Stimulated activated CD4-positive, alpha-beta T cell treated with anti-CD3 and anti-CD28 coated beads, Interleukin-4, amount 100 ng/mL, for 24 hours (primary cell): ENCODE data around the gene CBFA2T2.

Experiments used
- DNase-seq: peaks from one replicate; pipeline ENCODE4 v3.0.0-alpha.2; 2020

The CBFA2T2 gene

DNA sequence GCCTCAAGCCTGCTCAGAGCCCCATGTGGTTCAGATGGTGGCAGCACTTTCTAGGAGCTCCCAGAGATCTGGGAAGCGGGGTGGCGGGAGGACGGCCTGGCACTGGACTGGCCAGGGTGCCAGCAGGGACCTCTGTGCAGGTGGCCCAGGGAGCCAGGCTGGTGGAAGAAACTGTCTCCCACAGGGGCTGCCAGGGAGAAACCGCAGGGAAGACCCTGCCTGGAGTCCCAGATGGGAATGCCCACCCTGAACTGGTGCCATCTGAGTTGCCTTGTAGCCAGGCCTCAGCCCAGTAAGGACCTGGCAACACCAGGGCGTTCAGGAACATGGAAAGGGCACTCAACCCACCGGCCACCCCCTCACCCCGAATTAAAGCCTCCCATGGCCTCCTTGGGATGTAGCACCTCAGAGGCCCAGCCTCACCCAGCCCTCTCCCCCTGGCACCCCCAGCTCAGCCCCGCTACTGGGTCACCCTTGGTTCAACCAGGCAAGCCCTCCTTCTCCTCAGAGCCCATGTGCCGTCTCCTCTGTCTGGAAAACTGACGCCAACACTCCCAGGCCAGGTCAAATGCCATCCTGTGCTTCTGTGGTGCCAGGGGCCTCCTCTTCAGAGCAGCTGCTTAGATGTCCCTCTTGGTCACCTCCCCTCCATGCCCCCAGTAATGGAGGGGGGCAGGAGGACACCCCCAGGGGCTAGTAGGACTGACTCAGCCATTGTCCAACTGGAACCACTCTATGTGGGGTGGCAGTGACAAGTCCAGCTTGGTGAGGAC is 166.3 kb downstream of the CBFA2T2 start:
- no peak for DNase-seq

- DNase-seq, result no peak
Observed at GRCh38 chr20:33656783-33657703, 167.1 kb downstream of the CBFA2T2 start.

DNA sequence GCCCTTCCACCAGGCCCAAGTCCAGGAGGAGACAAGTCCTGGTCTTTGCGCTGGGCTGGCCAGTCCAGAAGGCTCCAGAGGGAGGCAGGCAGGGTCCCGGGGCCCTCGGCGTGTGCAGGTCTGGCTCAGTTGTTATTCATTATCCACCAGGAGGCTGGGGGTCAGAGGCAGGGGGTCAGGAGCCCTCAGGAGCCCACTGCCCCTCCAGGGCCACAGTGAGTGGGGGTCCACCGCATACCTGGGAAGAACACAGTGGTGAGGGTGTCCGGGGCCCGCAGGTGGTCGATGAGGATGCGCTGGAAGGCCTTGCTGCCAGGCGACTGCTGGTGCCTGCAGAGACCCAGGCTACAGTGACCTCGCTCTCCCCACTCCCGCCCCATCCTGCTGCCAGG is 167.8 kb downstream of the CBFA2T2 start:
- no peak for DNase-seq

DNA sequence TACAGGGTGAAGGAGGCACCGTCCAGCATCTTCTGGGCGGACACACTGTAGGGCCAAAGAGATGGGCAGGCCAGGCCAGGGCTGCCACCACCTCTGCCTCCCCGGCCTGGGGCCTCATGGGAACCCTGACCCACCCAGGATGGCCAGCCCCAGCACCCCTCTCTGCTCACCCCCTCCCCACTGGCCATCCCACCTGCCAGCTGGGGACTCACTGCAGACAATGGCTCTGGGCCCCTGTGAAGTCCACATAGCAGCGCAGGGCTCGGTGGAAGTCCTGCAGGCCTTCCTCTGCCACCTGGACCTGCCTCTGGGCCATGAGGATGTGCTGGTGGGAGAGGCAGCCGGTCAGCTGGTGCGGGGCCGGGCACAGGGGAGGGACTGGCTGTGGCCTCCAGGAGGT is 168.6 kb downstream of the CBFA2T2 start:
- no peak for DNase-seq

DNA sequence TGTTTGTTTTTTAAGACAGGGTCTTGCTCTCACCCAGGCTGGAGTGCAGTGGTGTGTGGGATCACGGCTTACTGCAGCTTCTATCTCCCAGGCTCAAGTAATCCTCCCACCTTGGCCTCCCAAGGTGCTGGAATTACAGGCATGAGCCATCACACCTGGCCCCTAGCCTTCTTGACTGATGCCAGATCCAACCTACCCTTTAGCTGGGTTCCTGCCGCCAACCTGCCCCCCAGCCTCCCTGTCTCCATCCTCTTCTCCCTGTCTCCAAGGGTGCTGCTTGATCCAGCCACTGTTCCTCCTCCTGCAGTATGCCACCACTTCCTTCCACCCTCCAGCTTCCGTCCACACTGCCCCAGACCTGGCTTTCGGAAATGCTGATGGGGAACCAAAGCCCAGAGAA is 169.0 kb downstream of the CBFA2T2 start:
- no peak for DNase-seq

DNA sequence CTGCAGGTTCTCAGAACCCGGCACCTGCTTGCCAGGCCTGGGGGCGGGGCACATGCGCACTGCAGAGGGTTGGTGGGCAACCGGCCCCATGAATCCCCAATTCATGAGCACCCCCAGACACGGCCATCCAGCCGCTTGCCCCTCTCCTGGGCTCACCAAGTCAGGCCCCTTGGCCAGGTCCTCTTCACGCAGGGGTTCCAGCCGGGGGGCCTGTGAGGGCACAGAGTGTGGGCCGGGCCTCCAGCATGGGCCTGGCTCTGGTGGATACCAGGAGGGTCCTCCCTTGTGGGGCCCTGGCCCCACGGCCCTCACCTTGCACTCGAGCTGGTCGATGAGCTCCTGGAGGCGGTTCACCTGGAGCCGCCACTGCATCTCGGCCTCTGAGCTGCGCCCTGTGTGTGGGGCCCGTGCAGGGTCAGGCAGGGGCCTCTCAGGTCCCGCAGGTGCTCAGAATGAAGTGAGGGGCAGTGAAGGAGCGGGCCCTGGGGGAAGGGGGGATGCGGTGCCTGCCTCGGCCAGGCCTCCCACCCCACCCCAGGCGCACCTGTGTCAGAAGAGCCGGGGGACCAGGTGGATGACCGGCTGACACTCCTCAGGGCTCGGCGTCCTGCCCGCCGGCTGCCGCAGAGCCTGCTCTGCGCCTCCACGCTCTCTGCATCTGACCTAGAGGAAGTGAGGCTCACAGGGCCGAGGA is 169.6 kb downstream of the CBFA2T2 start:
- DNase-seq, result no peak

- no peak for DNase-seq
Observed at GRCh38 chr20:33660035-33660684, 170.3 kb downstream of the CBFA2T2 start.

DNA sequence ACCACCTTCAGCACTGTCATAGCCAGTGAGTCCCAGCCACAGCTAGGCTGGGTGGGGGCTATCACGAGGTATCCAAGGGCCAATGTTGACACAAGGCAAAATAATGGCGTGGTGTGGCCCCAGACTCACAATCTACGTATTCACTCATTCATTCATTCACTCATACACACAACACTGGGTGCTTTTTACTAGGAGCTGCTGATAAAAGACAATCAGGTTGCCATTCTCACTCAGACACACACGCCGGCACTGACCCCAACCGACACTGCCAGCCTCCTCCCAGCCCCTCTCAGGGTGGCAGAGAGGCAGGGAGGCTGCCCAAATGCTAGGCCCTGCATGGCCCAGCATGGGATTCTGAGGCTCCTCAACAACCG is 170.8 kb downstream of the CBFA2T2 start:
- no peak for DNase-seq

DNA sequence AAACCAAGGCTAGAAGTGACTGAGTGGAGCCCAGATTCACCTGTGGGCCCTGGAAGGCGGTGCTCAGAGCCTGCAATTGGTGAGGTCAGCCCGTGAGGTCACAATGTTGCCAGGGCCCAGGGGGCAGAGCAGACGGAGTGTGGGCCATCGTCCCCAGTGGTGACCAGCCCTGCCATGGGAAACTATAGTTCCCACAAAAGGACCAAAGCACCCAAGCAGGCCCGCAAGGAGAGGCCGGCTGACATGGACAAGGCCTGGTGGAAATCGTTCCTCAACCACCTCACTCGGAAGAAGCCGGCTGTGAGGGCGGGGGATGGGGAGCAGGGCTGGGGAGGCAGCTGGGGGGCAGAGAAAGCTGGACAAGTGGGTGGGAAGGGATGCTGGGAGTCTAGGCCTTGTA is 172.3 kb downstream of the CBFA2T2 start, which contains the start of gene C20orf144:
Gene C20orf144, plus strand, starts transcription at position 156 of the 400 bp plus-strand sequence. Its CDS starts 19 bp downstream, at position 175.
- no peak for DNase-seq

DNA sequence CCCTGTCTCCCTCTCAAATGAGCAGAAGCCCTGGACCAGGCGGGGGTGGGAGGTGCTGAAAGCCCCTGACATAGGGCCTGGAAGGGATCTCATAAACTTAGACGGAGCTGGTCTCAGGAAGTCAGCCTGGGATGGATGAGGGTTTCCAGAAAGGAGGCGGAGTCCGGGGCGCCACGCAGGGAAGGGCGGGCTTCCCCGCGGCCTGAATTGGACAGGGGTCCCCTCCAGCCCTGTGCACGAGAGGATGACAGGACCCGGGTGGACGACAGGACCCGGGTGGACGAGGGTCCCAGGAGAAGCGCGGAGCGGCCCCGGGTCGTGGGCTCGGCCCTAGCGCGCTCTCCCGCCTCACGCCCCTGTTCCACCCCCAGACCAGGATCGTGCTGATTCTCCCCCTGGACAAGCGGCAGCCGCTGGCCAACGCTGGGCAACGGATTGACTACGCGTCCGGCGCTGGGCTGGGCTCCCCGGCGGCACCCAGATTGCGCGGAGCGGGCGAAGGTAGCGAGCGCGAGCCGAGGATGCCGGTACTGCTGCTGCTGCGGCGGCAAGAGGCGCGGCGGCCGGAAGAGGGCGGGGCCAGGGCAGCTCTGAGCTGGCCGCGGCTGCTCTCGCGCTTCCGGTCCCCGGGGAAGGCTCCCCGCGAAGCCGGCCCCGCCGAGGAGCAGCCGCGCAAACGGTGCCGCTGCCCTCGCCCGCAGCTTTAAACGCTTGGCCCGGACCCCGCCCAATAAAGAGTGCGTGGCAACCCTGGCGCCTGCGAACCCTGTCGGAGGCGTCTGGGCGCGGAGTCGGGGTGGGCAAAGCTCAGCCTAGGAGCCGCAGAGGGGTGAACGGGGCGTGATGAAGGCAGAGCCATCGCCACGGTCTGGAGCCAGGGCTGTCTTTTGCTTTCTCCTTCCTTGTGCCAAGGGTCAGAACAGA is 173.5 kb downstream of the CBFA2T2 start:
- peak; percentile 84 for DNase-seq

DNA sequence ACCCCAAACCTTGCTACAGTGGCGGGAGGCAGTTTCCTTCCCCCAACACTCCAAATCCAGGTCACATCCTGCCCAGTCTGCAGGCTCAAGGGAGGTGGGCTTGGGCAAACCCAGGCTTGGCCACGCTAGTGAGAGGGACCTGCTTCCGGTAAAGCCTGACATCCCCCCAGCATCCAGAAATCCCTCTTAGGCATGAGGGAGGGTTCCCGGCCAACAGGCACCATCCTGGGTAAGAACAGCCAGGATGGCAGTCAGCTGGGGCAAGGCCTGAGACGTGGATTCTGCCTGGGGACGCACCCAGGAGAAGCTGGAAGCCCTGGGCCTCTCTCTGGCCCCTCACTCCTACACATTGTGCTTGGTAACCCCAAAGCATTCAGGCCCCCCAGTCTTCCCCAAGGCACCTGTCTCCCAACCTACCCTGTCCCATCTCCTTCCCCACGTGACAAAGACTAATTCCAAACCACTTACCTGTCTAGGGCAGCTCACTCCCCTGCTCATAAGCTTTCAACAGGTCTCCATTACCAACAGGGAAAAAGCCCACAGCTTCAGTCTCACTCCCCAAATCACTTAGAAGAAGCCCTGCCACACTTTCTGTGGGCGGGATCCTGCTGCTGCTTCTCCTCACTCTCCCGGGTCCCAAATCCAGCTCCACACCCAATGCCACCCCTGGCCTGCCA is 174.3 kb downstream of the CBFA2T2 start:
- DNase-seq, result no peak

GRCh38 chr20:33664762-33665144 is 174.9 kb downstream of the CBFA2T2 start:
- DNase-seq, result no peak

DNA sequence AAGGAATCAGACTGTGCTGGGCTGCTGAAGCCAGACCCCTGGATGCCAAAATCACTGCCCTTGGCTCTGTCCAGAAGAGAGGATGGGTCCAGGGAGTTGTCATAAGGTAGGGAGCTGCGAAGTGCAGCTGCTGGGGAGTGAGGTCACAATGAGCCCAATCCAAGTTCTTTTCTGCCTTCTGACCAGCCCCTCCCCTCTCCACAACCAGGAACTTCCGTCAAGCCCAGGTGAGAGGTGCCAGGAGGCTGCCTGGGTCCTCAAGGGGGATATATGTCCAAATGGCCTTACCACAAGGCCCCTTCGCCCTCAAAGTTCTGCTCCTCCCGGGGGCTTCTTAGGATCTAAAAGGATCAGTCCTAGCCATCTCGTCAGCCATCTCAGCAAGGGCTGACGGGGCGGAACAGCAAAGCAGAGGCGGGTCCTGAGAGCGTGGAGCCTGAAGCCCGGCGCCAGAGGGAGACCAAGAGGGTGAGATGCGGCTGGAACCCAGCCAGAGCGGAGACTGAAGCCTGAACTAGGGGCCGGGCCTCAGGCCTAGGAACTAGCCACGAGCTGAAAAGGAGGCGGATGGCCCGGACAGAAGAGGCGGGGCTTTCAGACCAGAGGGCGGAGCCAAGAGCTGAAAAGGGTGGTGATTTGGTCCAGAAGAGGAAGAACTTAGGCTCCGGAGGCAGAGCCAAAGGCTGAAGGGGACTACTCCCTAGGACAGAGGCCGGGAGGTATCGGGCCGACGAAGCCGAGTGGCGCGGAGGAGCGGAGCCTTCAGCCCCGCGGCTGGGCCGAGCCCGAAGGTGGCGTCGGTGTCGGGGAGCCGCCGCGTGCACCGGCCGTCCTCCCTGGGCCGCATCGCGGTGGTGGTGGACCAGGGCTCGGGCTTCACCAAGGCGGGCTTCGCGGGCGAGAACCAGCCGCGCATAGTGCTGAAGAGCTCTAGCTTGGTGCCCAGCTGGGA is 176.7 kb downstream of the CBFA2T2 start, which contains the start of gene ACTL10:
Gene ACTL10, plus strand, starts transcription at position 651 of the 952 bp plus-strand sequence. CDS start 555 bp downstream, outside the sequence.
- peak; percentile 85 for DNase-seq

DNA sequence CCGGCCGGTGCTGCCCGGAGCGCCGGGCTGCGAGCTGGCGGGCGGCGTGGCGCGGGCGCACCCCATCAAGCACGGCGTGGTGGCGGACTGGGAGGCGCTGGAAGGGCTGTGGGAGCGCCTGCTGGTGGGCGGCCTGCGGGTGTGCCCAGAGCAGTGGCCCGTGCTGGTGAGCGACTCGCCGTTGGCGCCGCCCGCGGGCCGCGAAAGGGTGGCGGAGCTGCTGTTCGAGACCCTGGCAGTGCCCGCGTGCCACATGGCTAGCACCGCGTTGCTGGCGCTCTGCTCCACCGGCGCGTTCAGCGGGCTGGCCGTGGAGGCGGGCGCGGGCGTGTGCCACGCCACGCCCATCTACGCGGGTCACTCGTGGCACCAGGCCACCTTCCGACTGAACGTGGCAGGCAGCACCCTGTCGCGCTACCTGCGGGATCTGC is 177.4 kb downstream of the CBFA2T2 start:
- DNase-seq, result peak; percentile 41

DNA sequence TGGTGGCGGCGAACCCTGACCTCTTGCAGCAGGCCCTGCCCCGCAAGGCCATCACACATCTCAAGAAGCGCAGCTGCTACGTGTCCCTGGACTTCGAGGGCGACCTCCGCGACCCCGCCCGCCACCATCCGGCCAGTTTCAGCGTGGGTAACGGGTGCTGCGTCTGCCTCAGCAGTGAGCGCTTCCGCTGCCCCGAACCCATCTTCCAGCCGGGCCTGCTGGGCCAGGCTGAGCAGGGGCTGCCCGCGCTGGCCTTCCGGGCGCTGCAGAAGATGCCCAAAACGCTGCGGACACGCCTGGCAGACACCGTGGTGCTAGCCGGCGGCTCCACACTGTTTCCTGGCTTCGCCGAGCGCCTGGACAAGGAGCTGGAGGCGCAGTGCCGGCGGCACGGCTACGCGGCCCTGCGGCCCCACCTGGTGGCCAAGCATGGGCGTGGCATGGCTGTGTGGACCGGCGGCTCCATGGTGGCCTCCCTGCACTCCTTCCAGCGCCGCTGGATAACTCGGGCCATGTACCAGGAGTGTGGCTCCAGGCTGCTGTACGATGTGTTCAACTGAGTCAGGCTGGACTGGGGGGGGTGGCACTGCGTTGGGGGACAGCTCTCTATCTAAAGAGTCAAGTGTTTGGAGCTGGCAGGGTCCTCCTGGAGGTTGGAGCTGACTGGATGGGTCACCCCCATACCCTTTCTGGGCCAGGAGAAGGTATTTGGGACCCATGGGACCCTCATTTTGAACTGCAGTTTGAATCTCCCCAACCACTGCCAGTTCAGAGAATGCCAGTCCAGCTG is 178.0 kb downstream of the CBFA2T2 start:
- peak; percentile 79 for DNase-seq

DNA sequence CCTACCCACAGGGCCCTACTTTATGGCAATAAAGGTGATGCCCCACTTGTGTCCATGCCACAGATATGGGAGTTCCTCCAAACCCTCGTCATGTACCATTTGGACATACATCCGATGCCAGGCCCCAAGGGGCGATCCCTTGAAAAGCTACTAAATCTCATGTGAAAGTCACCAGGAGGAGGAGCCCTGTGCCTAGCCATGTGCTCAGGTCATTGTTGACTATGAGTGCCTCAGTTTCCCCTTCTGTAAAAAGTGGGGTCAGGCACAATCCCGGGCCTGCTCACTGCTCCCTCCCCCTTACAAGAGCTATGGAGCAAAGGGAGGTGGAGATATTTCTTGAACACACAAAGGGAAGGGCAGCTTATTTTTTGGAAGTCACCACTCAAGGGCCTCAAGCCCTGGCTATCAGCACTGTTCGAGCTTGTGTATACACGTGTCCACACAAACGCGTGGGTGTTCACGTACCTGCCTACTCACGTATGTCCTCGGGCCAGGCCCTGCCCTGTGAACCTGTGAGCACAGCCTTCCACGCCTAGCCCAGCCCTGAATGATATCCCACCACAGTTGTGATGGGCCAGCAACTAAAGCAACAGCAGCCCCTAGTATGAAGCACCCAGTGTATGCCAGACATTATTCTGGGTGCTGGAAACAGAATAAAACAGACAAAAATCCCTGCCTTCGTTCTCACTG is 178.7 kb downstream of the CBFA2T2 start:
- DNase-seq, result no peak

GRCh38 chr20:33669224-33669623 is 179.3 kb downstream of the CBFA2T2 start:
- DNase-seq, result no peak
